ENCODE results near the gene AHRR.
"Not testable (repeated sequence)": the region's sequence is repeated elsewhere in the genome, so short reads cannot be mapped to it uniquely, and the experiment has no call there.

The AHRR gene

DNA sequence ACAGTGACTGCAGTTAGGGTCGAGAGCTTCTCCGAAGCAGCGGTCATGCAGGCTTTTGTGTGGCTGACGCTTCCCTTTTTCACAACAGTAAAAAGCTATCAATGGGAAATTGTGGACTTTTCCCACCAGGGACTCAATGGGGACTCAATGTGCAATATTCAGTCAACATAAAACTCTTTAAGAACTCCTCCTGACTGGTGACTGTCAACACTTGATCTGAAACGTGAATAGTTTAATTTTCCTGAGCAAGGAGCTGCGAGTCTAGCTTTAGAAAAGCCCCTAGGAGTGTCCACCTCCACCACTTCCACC, 150.2 kb downstream of the AHRR start:
- POLR2A ChIA-PET, result interaction anchor here (0.6 to 3.8 kb wide), 14 partner anchors 10 to 201 kb away, joined by 3 to 17 read pairs (median 4); partner anchors contain the start of gene PDCD6
- CTCF ChIA-PET, result interaction anchor here (1.1 kb wide), 1 partner anchor 25 kb away, joined by 8 read pairs; no protein-coding TSS in a partner anchor
- TF ChIP-seq BHLHE40 (IDR thresholded peaks at IDR 0.05; ENCODE audit: borderline replicate concordance), result no peak
- no peak for DNase-seq (ENCODE audit: extremely low spot score)

DNA sequence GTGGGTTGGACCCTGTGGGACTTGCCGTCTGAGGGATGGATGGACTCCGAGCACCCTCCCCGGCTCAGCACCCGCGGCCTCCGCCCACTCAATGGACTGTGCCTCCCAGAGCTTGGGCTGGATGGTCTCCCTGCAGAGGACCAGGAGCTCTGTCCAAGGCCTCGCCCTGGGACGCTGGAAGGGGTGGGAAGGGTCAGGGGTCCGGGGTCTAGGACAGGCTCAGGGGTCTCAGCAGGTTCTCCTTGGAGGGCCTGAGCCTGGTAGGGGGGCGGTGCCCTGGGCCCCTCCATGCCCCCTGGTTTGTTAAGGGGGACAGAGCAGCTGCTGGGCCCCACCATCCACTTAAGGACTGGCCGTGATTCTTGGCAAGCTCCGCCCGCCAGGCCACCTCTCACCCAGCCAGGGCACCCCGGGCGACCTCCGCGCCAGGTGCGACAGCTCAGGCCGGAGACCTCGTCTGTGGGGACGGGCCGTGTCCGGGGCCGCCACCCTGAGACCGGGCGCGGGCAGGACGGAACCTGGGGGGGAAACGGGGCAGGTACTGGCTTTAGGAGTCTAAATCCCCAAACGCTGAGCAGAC, 150.7 kb downstream of the AHRR start:
- ChIA-PET POLR2A (interaction anchor here (0.5 to 3.8 kb wide), 15 partner anchors 9 to 201 kb away, joined by 3 to 17 read pairs (median 4); partner anchors contain the start of gene PDCD6), CTCF (interaction anchor here (0.6 to 1.1 kb wide), 2 partner anchors 26 to 35 kb away, joined by 3 to 8 read pairs; no protein-coding TSS in a partner anchor)
- TF ChIP-seq FOXK2 (IDR thresholded peaks at IDR 0.05), result no peak
- no peak for TF ChIP-seq SP1 (IDR thresholded peaks at IDR 0.05)
- TF ChIP-seq ZNF384 (IDR thresholded peaks at IDR 0.05), result no peak
- no peak for TF ChIP-seq FOXM1 (IDR thresholded peaks at IDR 0.05; ENCODE audit: borderline replicate concordance)
- TF ChIP-seq LEF1 (IDR thresholded peaks at IDR 0.05; ENCODE audit: borderline replicate concordance), result no peak
- no peak for TF ChIP-seq NFRKB (IDR thresholded peaks at IDR 0.05)
- TF ChIP-seq TARDBP (IDR thresholded peaks at IDR 0.05), result no peak
- TF ChIP-seq HDGF (IDR thresholded peaks at IDR 0.05; ENCODE audit: borderline replicate concordance), result no peak
- no peak for TF ChIP-seq L3MBTL2 (conservative IDR thresholded peaks at IDR 0.05)
- no peak for DNase-seq (ENCODE audit: extremely low spot score)

DNA sequence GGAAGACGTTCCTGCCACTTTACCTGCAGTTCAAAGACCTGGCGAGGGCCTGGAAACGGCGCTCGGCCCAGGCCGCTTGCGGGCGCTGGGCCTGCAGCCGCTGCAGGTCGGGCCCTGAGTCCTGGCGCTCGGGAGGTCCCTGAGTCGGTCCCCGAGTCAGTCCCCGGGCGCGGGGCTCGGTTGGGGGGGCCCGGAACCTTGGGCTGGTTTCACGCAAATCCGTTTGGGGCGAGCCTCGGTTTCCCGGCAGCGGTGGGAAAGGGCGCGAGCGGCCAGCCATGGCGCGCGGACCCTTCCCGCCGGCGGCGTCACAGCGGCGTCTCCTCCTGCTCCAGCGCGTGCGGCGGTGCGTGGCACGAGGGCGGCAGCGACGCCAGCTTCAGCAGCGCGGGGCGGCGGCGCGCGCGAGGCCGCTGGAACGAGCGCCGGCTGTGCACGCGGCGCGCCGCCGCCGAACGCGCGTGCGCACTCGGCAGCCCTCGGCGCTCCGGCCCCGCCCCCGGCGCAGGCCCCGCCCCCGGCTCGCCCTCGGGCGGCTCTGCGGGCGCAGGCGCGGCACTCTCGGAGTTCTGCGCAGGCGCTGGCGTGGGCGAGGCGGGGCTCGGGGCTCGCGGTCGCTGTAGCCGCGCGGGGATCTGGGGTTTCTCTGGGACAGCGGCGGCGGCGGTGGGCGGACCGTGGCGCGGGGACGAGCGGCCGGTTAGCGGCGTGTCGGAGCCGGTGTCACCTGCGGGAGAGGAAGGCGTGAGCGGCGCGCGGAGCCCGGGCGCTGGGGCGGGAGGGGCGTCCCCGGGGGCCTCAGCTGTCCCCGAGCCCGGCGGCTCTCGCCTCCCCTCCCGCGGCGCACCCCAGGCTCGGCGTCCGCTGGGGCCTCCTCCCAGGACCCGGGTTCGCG, 151.4 kb downstream of the AHRR start:
- POLR2A ChIA-PET, result interaction anchor here (0.5 to 3.8 kb wide), 14 partner anchors 11 to 162 kb away, joined by 3 to 17 read pairs (median 4); no protein-coding TSS in a partner anchor
- CTCF ChIA-PET, result interaction anchor here (0.6 kb wide), 1 partner anchor 35 kb away, joined by 3 read pairs; no protein-coding TSS in a partner anchor
- DNase-seq (ENCODE audit: extremely low spot score), result peak; percentile 99

DNA sequence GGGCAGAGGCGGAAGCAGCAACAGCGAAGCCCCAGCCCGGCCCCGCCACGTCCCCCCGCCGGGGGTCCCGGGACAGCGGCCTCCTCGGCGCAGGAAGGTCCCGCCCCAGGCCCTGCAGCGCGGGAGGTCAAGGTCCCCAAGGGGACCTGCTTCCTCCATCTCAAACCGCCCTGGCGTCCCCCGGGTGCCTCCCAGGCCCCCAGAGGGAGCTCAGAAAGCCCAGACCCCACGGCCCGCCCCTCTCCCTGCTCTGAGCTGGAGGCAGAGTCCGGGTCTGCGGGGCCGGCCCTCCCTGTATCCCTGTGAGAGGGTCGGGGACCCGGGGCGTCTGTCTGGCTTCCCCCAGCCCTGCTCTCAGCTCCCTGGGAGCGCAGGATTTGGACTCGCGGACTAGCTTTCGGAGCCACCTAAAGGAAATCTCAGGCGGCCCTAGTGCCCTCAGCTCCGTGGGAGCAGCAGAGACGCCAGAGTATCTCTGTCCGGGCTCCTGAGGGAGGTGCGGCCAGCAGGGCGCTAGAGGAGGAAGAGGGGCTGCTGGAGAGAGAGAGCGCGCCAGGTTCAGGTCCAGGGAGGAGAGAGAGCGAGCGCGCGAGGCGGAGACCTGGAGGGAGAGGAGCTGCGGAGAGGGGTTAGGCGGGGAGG, 152.2 kb downstream of the AHRR start:
- TF ChIP-seq L3MBTL2 (conservative IDR thresholded peaks at IDR 0.05), result no peak
- TF ChIP-seq FOXK2 (IDR thresholded peaks at IDR 0.05), result no peak
- TF ChIP-seq NFRKB (IDR thresholded peaks at IDR 0.05), result no peak
- no peak for TF ChIP-seq FOXM1 (IDR thresholded peaks at IDR 0.05; ENCODE audit: borderline replicate concordance)
- TF ChIP-seq LEF1 (IDR thresholded peaks at IDR 0.05; ENCODE audit: borderline replicate concordance), result no peak
- TF ChIP-seq ARNT (IDR thresholded peaks at IDR 0.05), result no peak
- TF ChIP-seq BHLHE40 (IDR thresholded peaks at IDR 0.05; ENCODE audit: borderline replicate concordance), result no peak
- TF ChIP-seq CTBP1 (IDR thresholded peaks at IDR 0.05; ENCODE audit: borderline replicate concordance), result no peak
- TF ChIP-seq TARDBP (IDR thresholded peaks at IDR 0.05), result no peak
- peak; percentile 35 for DNase-seq (ENCODE audit: extremely low spot score)
- ChIA-PET CTCF (interaction anchor here (0.6 kb wide), 1 partner anchor 157 kb away, joined by 3 read pairs; no protein-coding TSS in a partner anchor), POLR2A (interaction anchor here (0.5 to 3.8 kb wide), 11 partner anchors 10 to 184 kb away, joined by 3 to 17 read pairs (median 4); no protein-coding TSS in a partner anchor)

More for the DNA sequence above, 151.4 kb downstream of the AHRR start:
- peak; percentile 90 for TF ChIP-seq L3MBTL2 (conservative IDR thresholded peaks at IDR 0.05)
- TF ChIP-seq FOXK2 (IDR thresholded peaks at IDR 0.05), result no peak
- peak; percentile 21; the same call in 1 of the 2 replicates for TF ChIP-seq ARNT (IDR thresholded peaks at IDR 0.05)
- TF ChIP-seq FOXA1 (IDR thresholded peaks at IDR 0.05), result no peak
- no peak for TF ChIP-seq FOXM1 (IDR thresholded peaks at IDR 0.05; ENCODE audit: borderline replicate concordance)
- TF ChIP-seq HDGF (IDR thresholded peaks at IDR 0.05; ENCODE audit: borderline replicate concordance), result no peak
- no peak for TF ChIP-seq ZNF384 (IDR thresholded peaks at IDR 0.05)
- no peak for TF ChIP-seq SUZ12 (IDR thresholded peaks at IDR 0.05)
- TF ChIP-seq TARDBP (IDR thresholded peaks at IDR 0.05), result no peak

DNA sequence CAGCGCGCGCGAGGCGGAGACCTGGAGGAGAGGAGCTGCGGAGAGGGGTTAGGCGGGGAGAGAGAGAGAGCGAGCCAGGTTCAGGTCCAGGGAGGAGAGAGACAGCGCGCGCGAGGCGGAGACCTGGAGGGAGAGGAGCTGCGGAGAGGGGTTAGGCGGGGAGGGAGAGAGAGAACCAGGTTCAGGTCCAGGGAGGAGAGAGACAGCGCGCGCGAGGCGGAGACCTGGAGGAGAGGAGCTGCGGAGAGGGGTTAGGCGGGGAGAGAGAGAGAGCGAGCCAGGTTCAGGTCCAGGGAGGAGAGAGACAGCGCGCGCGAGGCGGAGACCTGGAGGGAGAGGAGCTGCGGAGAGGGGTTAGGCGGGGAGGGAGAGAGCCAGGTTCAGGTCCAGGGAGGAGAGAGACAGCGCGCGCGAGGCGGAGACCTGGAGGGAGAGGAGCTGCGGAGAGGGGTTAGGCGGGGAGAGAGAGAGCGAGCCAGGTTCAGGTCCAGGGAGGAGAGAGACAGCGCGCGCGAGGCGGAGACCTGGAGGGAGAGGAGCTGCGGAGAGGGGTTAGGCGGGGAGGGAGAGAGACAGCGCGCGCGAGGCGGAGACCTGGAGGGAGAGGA, 152.8 kb downstream of the AHRR start:
- ChIA-PET CTCF (interaction anchor here (0.6 kb wide), 1 partner anchor 157 kb away, joined by 3 read pairs; no protein-coding TSS in a partner anchor), POLR2A (interaction anchor here (0.5 to 3.8 kb wide), 10 partner anchors 10 to 183 kb away, joined by 3 to 17 read pairs (median 4); no protein-coding TSS in a partner anchor)
- not testable (repeated sequence) for DNase-seq (ENCODE audit: extremely low spot score)

DNA sequence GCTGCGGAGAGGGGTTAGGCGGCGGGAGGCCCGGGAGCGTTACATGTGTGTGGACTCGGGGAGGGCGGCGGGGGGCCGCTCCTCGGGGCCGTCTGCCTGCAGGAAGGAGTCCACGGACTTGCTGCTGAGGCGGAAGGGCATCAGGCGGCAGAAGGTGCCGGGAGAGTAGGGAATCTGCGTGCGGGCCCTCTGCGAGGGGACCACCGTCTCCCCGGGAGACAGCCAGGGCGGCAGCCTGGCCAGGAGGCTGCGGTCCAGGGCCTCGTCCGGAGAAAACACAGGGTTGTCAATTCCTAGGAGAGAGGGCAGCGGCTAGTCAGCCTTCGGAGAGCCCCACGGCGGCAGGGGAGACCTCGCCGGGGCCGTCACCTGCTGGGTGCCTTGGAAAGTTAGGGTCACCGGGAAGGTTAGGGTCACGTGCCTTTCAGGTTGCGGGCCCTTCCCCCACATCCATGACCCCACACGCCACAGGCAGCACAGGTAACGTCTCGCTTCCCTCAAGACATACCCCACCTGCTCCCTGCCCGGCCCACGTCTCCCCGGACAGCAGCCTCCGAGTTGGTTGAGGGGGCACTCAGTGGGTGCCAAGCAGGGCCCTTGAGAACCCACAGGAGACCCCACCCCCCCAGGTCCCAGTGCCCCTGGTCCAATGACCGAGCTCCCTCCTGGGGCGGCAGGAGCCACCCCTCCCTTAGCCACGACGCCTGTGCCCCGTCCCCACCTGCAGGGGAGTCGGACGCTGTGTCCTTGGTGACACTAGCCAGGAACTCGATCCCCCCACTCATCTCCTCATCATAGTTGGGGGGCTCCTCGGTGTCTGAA, 153.5 kb downstream of the AHRR start:
- TF ChIP-seq TARDBP (IDR thresholded peaks at IDR 0.05) (no peak), FOXK2 (IDR thresholded peaks at IDR 0.05) (no peak), SUZ12 (IDR thresholded peaks at IDR 0.05) (no peak), ZNF384 (IDR thresholded peaks at IDR 0.05) (no peak), ARNT (IDR thresholded peaks at IDR 0.05) (no peak), LEF1 (IDR thresholded peaks at IDR 0.05; ENCODE audit: borderline replicate concordance) (no peak), FOXA1 (IDR thresholded peaks at IDR 0.05) (no peak), FOXM1 (IDR thresholded peaks at IDR 0.05; ENCODE audit: borderline replicate concordance) (no peak)
- POLR2A ChIA-PET, result interaction anchor here (0.8 to 3.8 kb wide), 2 partner anchors 37 to 139 kb away, joined by 3 to 17 read pairs; no protein-coding TSS in a partner anchor
- DNase-seq (ENCODE audit: extremely low spot score), result no peak
- CTCF ChIA-PET, result no interaction called here

DNA sequence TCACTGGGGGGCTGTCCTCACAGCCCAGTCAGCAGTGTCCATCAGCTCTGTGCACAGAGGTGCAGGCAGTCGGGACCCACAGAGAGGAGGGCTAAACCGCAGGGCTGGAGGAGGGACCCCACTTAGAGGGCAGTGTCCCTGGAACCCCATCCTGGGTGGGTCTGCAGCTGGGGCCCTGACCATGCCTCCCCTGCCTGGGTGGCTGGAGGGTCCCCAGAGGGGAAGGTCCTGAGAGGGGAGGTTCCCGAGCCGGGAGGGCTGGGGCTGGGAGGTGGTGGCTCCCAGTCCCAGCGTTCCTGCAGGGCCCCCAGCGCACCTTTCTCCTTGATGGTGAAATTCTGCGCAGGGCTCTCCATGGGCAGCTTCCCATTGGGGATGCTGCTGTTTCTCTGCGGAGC, 154.2 kb downstream of the AHRR start:
- CTCF ChIA-PET, result no interaction called here
- no peak for TF ChIP-seq SP1 (IDR thresholded peaks at IDR 0.05)
- DNase-seq (ENCODE audit: extremely low spot score), result no peak
- POLR2A ChIA-PET, result no interaction called here
